Ascending aorta (tissue), 2 donors: ENCODE data around the gene ZNF267. TPM values are rescaled to one million over a fixed set of nuclear protein-coding genes. Genes with fewer than 3 reads are reported as not detected.

ENCODE experiments used
- DNase-seq, 2 donors: peaks; one replicate each; pipeline ENCODE4 v3.0.0-alpha.2; 2019; ENCODE audit warnings: low spot score in 2 of 2
- H3K27ac ChIP-seq, 2 donors: fragments of 200-600 bp; sonication (generic); one replicate each; pipeline ENCODE4 v1.5.1; 2016 to 2017; ENCODE audit warnings: mild to moderate bottlenecking in 1 of 2
- H3K27me3 ChIP-seq: fragments of 200-600 bp; sonication (generic); one replicate; pipeline ENCODE4 v1.5.1; 2017
- H3K36me3 ChIP-seq, 2 donors: fragments of 200-600 bp; sonication (generic); one replicate each; pipeline ENCODE4 v1.5.1; 2016
- H3K4me1 ChIP-seq, 2 donors: fragments of 200-600 bp; sonication (generic); one replicate each; pipeline ENCODE4 v1.5.1; 2016 to 2017; ENCODE audit warnings: mild to moderate bottlenecking in 1 of 2
- H3K4me3 ChIP-seq, 2 donors: fragments of 200-600 bp; sonication (generic); one replicate each; pipeline ENCODE4 v1.5.1; 2016 to 2017; ENCODE audit warnings: mild to moderate bottlenecking in 1 of 2
- H3K9me3 ChIP-seq, 2 donors: fragments of 200-600 bp; sonication (generic); one replicate each; pipeline ENCODE4 v1.5.1; 2016
- intact Hi-C: fragments of 100-400 bp; cut with DNase I; formaldehyde crosslinking; loops from one replicate; pipeline ENCODE4 v1.15.1; 2023
- total RNA-seq: library from RNA; depleted of rRNA; stranded (reverse); fragments of >200 nt; gene quantifications from one replicate; pipeline ENCODE4 v1.1.0, GENCODE V29; 2016
- TF ChIP-seq, protein P1 (sequence below), 3 experiments: fragments of 200-600 bp in 2 of 3; fragments of 450-650 bp in 1 of 3; sonication (generic) in 2 of 3; IDR thresholded peaks; one replicate each; pipeline ENCODE4 v1.5.1; 2016 to 2019; ENCODE audit warnings: antibody characterized with exemption in 3 of 3, mild to moderate bottlenecking in 1 of 3, moderate library complexity in 1 of 3

ZNF267 gene
- total RNA-seq, 1 donor from 2014 or later = 3.8 TPM

DNA sequence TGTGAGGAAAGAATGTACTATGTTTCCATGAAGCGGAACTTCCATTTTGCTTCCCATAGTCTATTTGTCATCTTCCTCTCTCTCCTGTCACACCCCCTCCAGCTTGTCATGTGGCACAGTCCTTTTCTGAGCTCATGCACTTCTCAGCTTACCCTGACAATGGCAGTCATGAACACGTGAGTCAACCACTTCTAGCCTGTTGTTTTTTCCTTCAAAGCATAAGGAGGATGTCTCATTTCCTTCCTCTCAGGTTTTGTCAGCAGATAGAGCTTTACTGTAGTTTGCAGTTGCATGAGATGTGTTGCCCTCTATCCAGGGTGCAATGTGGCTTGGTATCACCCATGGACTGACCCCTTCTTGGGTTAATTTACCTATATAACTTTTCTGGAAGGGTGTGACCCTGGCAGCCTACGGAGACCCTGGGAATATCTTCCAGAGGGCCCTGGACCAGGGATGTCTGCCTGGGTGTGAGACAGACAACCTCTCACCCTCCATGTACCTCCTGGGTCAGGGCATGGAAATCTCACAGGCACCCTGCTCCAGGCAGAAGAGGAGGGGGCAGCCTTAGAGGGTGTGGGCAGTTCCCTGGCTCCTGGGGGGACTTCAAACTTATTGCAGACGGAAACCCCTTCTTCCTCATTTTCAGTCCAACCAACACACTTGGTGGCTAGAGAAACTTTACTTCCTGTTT is 4.0 kb upstream of the ZNF267 start:
- H3K4me3 ChIP-seq = no peak overlapping the region
- H3K27ac ChIP-seq = peak overlapping the region in 1 of 2 donors; percentile 52
- intact Hi-C loops = loop anchor here (5.0 to 10.0 kb wide), 5 partner anchors 365 to 872 kb away; partner anchors contain the start of genes ARMC5 and RUSF1
- TF ChIP-seq, protein P1, sequence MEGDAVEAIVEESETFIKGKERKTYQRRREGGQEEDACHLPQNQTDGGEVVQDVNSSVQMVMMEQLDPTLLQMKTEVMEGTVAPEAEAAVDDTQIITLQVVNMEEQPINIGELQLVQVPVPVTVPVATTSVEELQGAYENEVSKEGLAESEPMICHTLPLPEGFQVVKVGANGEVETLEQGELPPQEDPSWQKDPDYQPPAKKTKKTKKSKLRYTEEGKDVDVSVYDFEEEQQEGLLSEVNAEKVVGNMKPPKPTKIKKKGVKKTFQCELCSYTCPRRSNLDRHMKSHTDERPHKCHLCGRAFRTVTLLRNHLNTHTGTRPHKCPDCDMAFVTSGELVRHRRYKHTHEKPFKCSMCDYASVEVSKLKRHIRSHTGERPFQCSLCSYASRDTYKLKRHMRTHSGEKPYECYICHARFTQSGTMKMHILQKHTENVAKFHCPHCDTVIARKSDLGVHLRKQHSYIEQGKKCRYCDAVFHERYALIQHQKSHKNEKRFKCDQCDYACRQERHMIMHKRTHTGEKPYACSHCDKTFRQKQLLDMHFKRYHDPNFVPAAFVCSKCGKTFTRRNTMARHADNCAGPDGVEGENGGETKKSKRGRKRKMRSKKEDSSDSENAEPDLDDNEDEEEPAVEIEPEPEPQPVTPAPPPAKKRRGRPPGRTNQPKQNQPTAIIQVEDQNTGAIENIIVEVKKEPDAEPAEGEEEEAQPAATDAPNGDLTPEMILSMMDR (IDR thresholded peaks at IDR 0.05) = no peak
- H3K9me3 ChIP-seq = no peaks in the 10 kb centered on the region
- H3K36me3 ChIP-seq = no peaks in the 10 kb centered on the region
- DNase-seq = peak; percentile 64 to 75
- peaks cover 3 to 6% of the 10 kb centered on the region in 2 donors for H3K4me1 ChIP-seq
- H3K27me3 ChIP-seq = no peaks in the 10 kb centered on the region

DNA sequence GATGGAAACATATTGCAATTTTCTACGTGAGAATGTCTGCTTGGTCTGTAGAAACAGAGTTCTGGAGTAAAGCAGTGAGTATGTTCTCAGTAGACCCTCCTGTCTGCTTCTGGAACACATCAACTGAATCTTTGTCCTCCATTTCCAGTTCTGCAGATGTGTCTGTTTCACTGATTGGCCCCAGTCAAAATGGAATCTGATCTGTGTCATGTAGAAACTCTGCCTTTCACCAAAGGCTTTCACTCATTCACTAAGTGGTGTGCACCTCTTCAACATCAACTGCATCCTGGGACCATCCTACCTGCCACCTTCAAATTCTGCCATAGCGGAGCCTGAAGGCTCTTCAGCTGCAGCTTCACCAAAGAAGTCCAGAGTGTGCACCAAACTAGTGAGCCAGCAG is 2.8 kb upstream of the ZNF267 start:
- Histone ChIP-seq H3K4me1 (peaks cover 3 to 10% of the 10 kb centered on the region in 2 donors), H3K9me3 (no peaks in the 10 kb centered on the region), H3K4me3 (no peak overlapping the region), H3K27ac (no peak overlapping the region), H3K27me3 (no peaks in the 10 kb centered on the region), H3K36me3 (no peaks in the 10 kb centered on the region)
- TF ChIP-seq, protein P1 (IDR thresholded peaks at IDR 0.05) = no peak
- intact Hi-C loops = loop anchor here (5.0 to 10.0 kb wide), 5 partner anchors 366 to 874 kb away; partner anchors contain the start of genes ARMC5 and RUSF1
- DNase-seq = no peak

DNA sequence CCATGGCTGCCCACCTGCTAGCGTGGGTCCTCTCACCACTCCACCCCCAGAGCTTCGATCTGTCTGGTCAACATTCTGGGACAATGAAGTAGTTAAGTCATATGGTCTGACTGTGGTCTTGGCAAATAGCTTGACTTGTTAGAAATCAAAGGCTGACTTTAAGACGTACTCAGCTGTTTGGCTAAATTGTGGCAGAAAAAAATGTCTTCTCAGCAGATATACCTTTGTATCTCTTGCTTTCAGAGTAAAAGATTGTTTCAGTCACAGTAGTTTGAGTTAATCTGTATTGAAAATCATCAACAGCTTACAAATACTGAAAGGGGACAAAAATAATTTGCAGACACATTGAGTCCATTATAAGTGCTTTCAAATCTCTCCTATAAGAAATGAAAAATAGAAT is 2.1 kb upstream of the ZNF267 start:
- no peak overlapping the region for H3K27ac ChIP-seq
- no peak for DNase-seq
- no peaks in the 10 kb centered on the region for H3K36me3 ChIP-seq
- H3K27me3 ChIP-seq = no peaks in the 10 kb centered on the region
- H3K4me1 ChIP-seq = peaks cover 3 to 10% of the 10 kb centered on the region in 2 donors
- intact Hi-C loops = loop anchor here (5.0 to 10.0 kb wide), 5 partner anchors 367 to 874 kb away; partner anchors contain the start of genes ARMC5 and RUSF1
- no peak overlapping the region for H3K4me3 ChIP-seq
- TF ChIP-seq, protein P1 (IDR thresholded peaks at IDR 0.05) = no peak
- H3K9me3 ChIP-seq = no peaks in the 10 kb centered on the region

DNA sequence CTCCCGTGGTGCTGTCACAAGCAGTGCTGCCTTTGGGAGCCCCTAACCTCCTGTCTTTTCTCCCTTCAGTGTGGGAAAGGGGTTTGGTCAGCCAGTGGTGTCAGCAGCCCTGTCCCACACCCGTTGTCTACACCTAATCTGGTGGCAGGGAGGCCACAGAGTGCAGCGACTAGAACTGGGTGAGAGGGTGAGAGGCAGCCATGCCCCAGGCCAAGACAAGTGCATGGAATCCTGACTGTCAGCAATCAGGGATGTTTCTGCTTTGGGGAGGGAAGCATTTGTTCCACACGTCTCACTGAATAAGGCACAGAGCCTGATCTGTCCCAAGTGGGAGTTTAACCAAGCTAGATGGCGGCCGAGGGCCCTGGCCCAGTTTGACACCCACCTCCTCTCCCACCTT is 1.4 kb upstream of the ZNF267 start:
- intact Hi-C loops = loop anchor here (2.0 to 10.0 kb wide), 6 partner anchors 159 to 875 kb away; partner anchors contain the start of genes ARMC5 and RUSF1
- H3K36me3 ChIP-seq = no peaks in the 10 kb centered on the region
- H3K27ac ChIP-seq = no peak overlapping the region
- H3K9me3 ChIP-seq = no peaks in the 10 kb centered on the region
- no peak overlapping the region for H3K4me3 ChIP-seq
- H3K4me1 ChIP-seq = peaks cover 3 to 14% of the 10 kb centered on the region in 2 donors
- TF ChIP-seq, protein P1 (IDR thresholded peaks at IDR 0.05) = no peak
- no peak for DNase-seq
- no peaks in the 10 kb centered on the region for H3K27me3 ChIP-seq

DNA sequence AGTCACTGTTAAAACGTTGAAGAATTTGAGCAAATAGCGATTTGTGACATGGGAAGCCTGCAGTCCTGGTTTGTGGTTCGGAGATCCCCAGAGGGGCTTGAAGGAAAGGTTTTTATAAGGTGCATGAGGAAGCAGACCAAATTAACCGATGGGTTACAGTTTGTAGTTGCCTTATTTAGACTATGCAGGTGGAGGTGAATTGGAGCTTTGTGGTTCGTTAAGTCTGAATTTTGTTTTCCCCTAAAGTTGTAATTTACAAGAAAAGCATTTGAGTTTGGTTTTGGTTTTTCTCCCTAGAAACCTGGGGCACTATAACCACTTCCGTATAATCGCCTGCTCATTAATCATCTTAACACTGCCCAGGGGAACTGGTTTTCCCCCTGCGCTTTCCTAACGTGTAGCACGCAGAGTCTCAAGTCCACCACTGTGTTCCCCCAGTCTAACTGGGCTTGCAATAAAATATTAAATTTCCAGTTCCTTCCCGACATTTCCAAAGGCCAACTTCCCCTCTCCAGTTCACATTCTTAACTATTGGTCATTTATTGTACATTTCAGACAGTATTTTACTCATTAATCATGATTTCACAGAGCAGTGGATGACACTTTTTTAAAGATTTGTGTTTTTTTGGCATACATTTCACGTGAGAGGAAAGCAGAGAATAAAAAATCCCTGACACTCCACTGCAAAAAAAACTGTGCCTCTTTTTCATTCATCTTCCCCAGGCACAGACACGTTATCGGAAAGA is 932 bp downstream of the ZNF267 start:
- peaks cover 0 to 5% of the 10 kb centered on the region in 2 donors for H3K36me3 ChIP-seq
- no peaks in the 10 kb centered on the region for H3K27me3 ChIP-seq
- H3K27ac ChIP-seq = peak overlapping the region; percentile 88 to 92
- intact Hi-C loops = loop anchor here (5.0 to 10.0 kb wide), 5 partner anchors 370 to 877 kb away; partner anchors contain the start of genes ARMC5 and RUSF1
- TF ChIP-seq, protein P1 (IDR thresholded peaks at IDR 0.05) = no peak
- H3K4me3 ChIP-seq = peak overlapping the region; percentile 75 to 87
- H3K4me1 ChIP-seq = peaks cover 3 to 14% of the 10 kb centered on the region in 2 donors
- DNase-seq = no peak
- no peaks in the 10 kb centered on the region for H3K9me3 ChIP-seq
